Adipocyte (in vitro differentiated cells): Measurements from ENCODE around the gene PCNA.

ENCODE experiments used
- DNase-seq: peaks from one replicate; pipeline ENCODE4 v3.0.0-alpha.2; 2015; ENCODE audit warnings: low read depth
- H3K27me3 ChIP-seq: replicated peaks from 2 replicates; pipeline ENCODE4 v1.7.0; 2013; ENCODE audit warnings: mild to moderate bottlenecking, low read length, moderate library complexity; ENCODE audit not compliant: control insufficient read depth, insufficient read depth
- H3K36me3 ChIP-seq: 2 replicates; pipeline ENCODE4 v1.7.0; 2013; ENCODE audit warnings: low read length, mild to moderate bottlenecking, moderate library complexity; ENCODE audit not compliant: control insufficient read depth, insufficient read depth, severe bottlenecking
- H3K4me1 ChIP-seq: 2 replicates; pipeline ENCODE4 v1.7.0; 2013; ENCODE audit warnings: mild to moderate bottlenecking, low read length, moderate library complexity; ENCODE audit not compliant: control insufficient read depth, insufficient read depth
- H3K4me3 ChIP-seq: 2 replicates; pipeline ENCODE4 v1.7.0; 2013; ENCODE audit warnings: mild to moderate bottlenecking, low read length, moderate library complexity
- H3K9ac ChIP-seq: 2 replicates; pipeline ENCODE4 v1.7.0; 2013; ENCODE audit warnings: mild to moderate bottlenecking, low read length, moderate library complexity
- H3K9me3 ChIP-seq: 2 replicates; pipeline ENCODE4 v1.7.0; 2013; ENCODE audit warnings: mild to moderate bottlenecking, low read length, moderate library complexity; ENCODE audit not compliant: control insufficient read depth

Gene PCNA

DNA sequence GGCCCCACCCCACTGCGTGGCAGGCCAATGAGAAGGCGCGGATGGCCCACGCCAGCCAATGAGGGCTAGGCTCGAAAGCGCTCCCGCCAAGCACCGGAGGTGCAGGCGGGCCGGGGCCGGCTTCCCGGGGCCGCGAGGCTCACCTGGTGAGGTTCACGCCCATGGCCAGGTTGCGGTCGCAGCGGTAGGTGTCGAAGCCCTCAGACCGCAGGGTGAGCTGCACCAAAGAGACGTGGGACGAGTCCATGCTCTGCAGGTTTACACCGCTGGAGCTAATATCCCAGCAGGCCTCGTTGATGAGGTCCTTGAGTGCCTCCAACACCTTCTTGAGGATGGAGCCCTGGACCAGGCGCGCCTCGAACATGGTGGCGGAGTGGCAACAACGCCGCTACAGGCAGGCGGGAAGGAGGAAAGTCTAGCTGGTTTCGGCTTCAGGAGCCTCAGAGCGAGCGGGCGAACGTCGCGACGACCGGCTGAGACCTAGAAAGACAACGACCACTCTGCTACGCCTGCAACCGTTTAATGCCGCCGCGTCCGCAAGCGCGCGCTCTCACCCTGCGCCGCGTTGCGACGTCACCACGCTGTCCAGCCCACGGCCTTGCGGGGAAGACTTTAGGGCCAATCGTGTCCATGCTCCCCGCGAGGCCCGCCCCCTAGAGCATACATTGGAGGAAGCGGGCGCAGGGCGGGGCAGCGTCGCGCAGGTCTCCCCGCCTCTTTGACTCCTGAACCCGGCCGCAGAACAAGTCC is at the start of gene PCNA:
PCNA (minus strand) TSS at position 524 of the 750 bp plus-strand sequence; CDS start at position 364, 160 bp downstream.
- Histone ChIP-seq H3K9me3 (no peaks in the 10 kb centered on the region), H3K4me1 (peaks cover 25% of the 10 kb centered on the region), H3K9ac (peak within 1 kb of the TSS; percentile 90), H3K27me3 (no peaks in the 10 kb centered on the region), H3K4me3 (peak within 1 kb of the TSS; percentile 95), H3K36me3 (peaks cover 31% of the 10 kb centered on the region)
- peak; percentile 99 for DNase-seq

DNA sequence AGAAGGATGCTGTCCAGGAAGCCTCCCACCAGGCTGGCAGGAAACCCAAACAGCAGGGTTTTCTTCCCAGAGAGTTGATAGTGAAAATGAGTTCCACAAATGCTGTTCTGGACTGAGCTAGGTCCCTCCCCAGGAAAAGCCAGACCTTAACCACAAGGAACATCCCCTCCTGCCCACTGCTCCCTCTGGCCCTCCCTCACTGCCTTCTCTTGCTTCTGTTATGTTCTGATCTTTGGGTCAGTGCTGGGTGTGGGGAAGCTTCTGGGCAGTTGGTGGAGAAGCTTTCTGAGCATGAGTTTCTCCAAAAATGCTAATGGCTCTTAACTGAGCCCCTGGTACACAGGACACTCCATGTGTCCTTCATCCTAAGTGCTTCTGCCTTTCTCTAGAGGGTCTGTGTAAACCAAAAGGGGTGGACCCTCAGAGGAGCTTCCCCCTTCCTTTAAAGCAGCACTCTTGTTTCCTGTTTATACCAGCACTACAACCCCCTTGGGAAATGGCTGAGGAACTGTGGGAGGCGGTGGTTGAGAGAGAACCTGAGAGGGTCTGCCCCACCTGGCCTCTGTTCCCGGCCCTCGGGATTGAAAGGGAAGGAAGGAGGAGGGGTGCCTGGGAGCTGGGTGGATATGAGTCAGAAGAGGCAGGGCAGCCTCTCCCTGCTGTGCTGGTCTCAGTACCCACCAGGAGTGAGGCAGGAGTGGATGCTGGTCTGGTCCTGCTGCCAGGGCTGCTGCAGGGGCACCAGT is 49.1 kb upstream of the PCNA start:
- H3K9me3 ChIP-seq = no peaks in the 10 kb centered on the region
- H3K4me3 ChIP-seq = no peak overlapping the region
- no peak for DNase-seq
- H3K36me3 ChIP-seq = peaks cover 2% of the 10 kb centered on the region
- H3K4me1 ChIP-seq = peaks cover 10% of the 10 kb centered on the region
- H3K27me3 ChIP-seq = no peaks in the 10 kb centered on the region
- no peak overlapping the region for H3K9ac ChIP-seq

DNA sequence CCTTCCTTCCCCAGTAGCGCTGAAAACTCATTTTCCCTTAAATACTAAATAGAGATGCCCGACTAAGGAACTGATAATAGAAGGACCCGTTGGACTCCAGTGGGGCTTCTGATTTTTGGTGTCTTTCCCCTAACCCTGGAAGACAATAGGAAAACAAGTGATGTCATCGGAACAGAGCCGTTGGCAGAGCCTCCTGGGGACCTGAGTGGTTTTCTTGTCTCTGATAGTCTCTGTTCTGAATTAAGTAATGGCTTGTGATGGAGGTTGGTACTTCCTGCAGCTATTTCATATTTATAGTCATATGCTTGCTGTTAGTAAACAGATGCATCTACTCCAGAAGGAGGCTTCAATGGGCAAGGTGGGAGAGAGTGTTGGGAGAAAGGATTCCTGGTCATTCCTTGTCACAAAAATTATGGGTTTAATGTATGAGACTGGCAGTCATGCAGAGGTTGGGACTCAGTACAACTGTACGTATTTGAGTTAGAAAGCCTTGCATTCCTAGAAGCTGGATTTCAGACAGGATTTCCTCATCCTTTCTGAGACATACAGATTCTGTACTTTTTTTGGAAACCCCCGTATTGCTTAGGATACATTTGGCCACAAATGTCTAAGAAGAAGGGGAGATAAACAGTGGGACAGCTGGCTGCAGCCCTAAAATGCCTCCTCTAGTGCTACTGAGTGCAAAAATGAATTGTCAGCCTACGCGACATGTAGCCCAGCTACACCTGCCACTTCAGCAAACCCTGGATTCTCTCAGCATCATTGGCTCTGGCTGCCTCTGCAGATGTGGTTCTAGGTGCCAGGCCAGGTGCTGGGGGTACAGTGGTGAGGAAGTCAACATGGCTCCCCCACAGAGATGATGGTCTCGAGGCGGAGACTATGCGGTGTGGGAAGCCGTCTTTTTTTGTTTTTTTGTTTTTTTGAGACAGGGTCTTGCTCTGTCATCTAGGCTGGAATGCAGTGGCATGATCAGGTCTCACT is 45.2 kb upstream of the PCNA start:
- H3K9ac ChIP-seq = no peak overlapping the region

DNA sequence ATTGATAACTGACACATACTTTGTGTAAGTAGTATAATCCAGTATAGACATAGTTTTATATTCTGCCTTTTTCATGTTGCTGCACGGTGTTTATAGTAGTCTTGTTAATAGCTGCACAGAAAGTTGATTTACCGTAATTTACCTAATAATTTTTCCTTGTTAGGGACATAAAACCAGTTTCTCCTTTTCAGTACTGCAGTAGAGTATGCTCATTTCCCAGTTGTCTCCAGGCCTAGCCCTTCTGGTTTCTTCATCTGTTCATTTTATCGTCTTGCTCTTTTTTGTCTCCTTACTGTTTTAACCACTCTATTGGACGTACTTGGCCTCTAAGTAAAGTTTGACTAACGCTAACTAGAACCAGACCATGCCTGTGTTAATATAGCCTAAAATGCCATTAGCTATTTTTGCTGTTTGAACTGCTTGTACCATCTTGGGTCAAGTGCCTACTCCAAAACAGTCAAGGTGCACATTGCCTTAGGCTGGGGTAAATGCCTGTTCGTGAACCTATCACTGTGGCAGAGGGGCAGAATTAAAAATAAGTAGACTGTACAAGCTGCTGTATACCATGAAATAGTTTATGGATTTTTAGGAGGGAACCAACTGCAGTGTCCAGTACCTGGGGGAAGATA is 41.9 kb upstream of the PCNA start:
- Histone ChIP-seq H3K4me1 (peaks cover 5% of the 10 kb centered on the region), H3K27me3 (no peaks in the 10 kb centered on the region), H3K9me3 (no peaks in the 10 kb centered on the region), H3K4me3 (no peak overlapping the region), H3K36me3 (no peaks in the 10 kb centered on the region), H3K9ac (no peak overlapping the region)
- DNase-seq = no peak

More for the DNA sequence above, 45.2 kb upstream of the PCNA start:
- Histone ChIP-seq H3K9me3 (no peaks in the 10 kb centered on the region), H3K36me3 (no peaks in the 10 kb centered on the region), H3K4me1 (peaks cover 10% of the 10 kb centered on the region), H3K27me3 (no peaks in the 10 kb centered on the region), H3K4me3 (no peak overlapping the region)
- no peak for DNase-seq

DNA sequence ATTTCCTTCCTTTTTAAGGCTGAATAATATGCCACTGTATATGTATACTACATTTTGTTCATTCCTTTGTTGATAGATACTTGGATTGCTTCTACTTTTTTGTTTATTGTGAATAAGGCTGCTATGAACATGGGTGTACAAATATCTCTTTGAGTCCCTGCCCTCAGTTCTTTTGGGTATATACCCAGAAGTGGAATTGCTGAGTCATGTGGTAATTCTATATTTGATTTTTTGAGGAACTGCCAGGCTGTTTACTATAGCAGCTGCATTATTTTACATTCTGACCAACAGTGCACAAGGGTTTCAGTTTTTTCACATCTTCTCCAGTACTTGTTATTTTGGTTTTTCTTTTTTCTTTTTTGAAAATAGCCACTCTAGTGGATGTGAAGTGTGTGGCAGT is 41.1 kb upstream of the PCNA start:
- DNase-seq = no peak
- no peaks in the 10 kb centered on the region for H3K36me3 ChIP-seq
- no peak overlapping the region for H3K9ac ChIP-seq
- H3K9me3 ChIP-seq = no peaks in the 10 kb centered on the region
- H3K4me1 ChIP-seq = peaks cover 8% of the 10 kb centered on the region
- no peaks in the 10 kb centered on the region for H3K27me3 ChIP-seq
- H3K4me3 ChIP-seq = no peak overlapping the region

DNA sequence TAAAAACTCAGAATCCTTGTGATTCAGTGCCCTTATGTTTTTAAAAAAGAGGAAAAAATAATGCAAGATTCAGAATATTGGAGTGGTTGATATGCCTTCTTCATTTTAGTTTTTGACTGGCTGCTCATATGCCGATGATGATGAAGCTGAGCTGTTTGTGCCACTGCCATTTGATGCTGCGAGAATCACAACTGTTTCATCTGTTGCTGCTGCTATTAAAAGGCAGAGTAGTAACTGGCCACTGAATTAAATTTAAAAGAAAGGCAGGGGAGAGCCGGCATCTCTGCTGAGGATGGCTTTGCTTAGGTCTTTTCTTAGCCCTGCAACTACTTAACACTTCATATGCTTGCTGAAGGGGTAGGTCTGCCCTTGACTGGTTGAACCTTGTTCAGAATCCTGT is 40.2 kb upstream of the PCNA start:
- peaks cover 8% of the 10 kb centered on the region for H3K4me1 ChIP-seq
- H3K36me3 ChIP-seq = no peaks in the 10 kb centered on the region
- no peaks in the 10 kb centered on the region for H3K9me3 ChIP-seq
- H3K4me3 ChIP-seq = no peak overlapping the region
- DNase-seq = no peak
- H3K27me3 ChIP-seq = no peaks in the 10 kb centered on the region
- no peak overlapping the region for H3K9ac ChIP-seq

DNA sequence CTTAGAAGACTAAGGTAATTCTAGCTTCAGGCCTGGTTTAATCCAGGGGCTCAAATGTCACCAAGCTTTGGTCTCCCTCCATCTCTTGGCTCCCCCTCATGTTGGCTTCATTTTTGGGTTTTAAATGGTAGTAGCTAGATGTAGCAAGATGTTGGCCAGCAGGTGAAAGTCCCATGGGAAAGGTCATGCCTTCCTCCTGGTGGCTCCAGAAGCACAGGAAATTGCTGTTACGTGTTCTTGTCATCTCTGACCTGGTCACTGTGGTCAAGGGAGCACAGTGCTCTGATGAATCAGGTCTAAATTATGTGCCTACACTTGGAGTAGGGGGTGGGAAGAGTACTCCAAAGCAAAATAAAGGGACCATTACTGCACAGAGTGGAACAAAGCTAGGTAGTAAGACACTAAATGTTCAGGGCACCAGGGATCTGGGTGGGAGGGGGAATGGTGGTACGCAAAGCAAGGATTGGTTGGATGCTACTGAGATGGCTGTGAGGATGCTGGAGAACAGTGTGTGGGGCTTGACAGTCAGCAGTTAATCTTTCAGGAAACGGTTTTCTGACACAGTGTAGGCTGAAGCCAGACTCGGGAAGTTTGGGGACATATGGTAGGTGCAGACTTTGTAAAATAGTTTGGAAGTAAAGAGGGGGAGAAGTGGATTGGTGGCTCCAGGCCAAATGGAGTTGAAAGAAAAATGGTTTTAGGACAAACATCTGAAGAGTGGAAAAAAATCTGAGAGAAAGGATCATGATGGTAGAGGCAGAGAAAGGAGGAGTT is 37.1 kb upstream of the PCNA start:
- H3K36me3 ChIP-seq = no peaks in the 10 kb centered on the region
- no peak overlapping the region for H3K9ac ChIP-seq
- peaks cover 18% of the 10 kb centered on the region for H3K4me1 ChIP-seq
- H3K9me3 ChIP-seq = no peaks in the 10 kb centered on the region
- no peak for DNase-seq
- H3K27me3 ChIP-seq = no peaks in the 10 kb centered on the region
- no peak overlapping the region for H3K4me3 ChIP-seq

- Histone ChIP-seq H3K36me3 (no peaks in the 10 kb centered on the region), H3K9me3 (no peaks in the 10 kb centered on the region), H3K4me3 (no peak overlapping the region), H3K9ac (no peak overlapping the region), H3K4me1 (peaks cover 24% of the 10 kb centered on the region), H3K27me3 (no peaks in the 10 kb centered on the region)
- no peak for DNase-seq
These were observed 35.6 kb upstream of the PCNA start for GRCh38 chr20:5155404-5155803.

- H3K27me3 ChIP-seq = no peaks in the 10 kb centered on the region
These were observed 34.8 kb upstream of the PCNA start for GRCh38 chr20:5154543-5154925.

More at GRCh38 chr20:5154543-5154925, 34.8 kb upstream of the PCNA start:
- no peak for DNase-seq
- Histone ChIP-seq H3K4me1 (peaks cover 24% of the 10 kb centered on the region), H3K36me3 (no peaks in the 10 kb centered on the region), H3K9me3 (no peaks in the 10 kb centered on the region), H3K9ac (no peak overlapping the region), H3K4me3 (no peak overlapping the region)
